LNCaP clone FGC (cell line): ENCODE results near the gene CD48.

Source experiments
- DNase-seq: peaks from one replicate; pipeline ENCODE4 v3.0.0-alpha.2; 2011; ENCODE audit warnings: low read depth
- H3K4me3 ChIP-seq: 2 replicates; pipeline ENCODE4 v1.5.1; 2011; ENCODE audit warnings: mild to moderate bottlenecking, low read depth, low read length, control low read depth
- CTCF ChIP-seq: IDR thresholded peaks from 2 replicates; pipeline ENCODE4 v1.5.1; 2012; ENCODE audit warnings: mild to moderate bottlenecking; ENCODE audit not compliant: control insufficient read depth, insufficient read depth; ENCODE audit errors: extremely low read depth

CD48 gene

GRCh38 chr1:160638926-160639325, 72.7 kb downstream of the CD48 start:
- DNase-seq: no peak
- no peak for TF ChIP-seq CTCF
- H3K4me3 ChIP-seq: no peak overlapping the region

GRCh38 chr1:160638540-160638857, 73.1 kb downstream of the CD48 start:
- no peak overlapping the region for H3K4me3 ChIP-seq
- no peak for DNase-seq
- no peak for TF ChIP-seq CTCF

- no peak overlapping the region for H3K4me3 ChIP-seq
- no peak for TF ChIP-seq CTCF
- DNase-seq: no peak
Measured at GRCh38 chr1:160637821-160638539, 73.6 kb downstream of the CD48 start.

GRCh38 chr1:160637065-160637464, 74.6 kb downstream of the CD48 start:
- H3K4me3 ChIP-seq: no peak overlapping the region
- no peak for DNase-seq
- TF ChIP-seq CTCF: no peak

- no peak for TF ChIP-seq CTCF
- DNase-seq: no peak
- no peak overlapping the region for H3K4me3 ChIP-seq
Measured at GRCh38 chr1:160636547-160636946, 75.1 kb downstream of the CD48 start.

GRCh38 chr1:160636076-160636475, 75.5 kb downstream of the CD48 start:
- no peak for TF ChIP-seq CTCF
- DNase-seq: no peak
- H3K4me3 ChIP-seq: no peak overlapping the region
